ENCODE measurements around the gene SMCR8. TPM values are rescaled to one million over a fixed set of nuclear protein-coding genes. Genes with fewer than 3 reads are reported as not detected.

Gene SMCR8
- total and polyA plus RNA-seq, 2 of the 8 experiments (the other 6 are each of a cell fraction or from before 2014, with no cell fraction given): 6.9 to 18.5 TPM

GRCh38 chr17:18360518-18360917, 45.4 kb downstream of the SMCR8 start:
- TF ChIP-seq BCL11A (IDR thresholded peaks at IDR 0.05; ENCODE audit: low read depth in 2 of 2, low read length in 2 of 2): no peak
- no peak for TF ChIP-seq HDAC6 (IDR thresholded peaks at IDR 0.05; ENCODE audit: low read depth, low read length)
- no peak for TF ChIP-seq TAF1 (IDR thresholded peaks at IDR 0.05; ENCODE audit: low read depth, low read length)
- TF ChIP-seq BRCA1 (IDR thresholded peaks at IDR 0.05; ENCODE audit: low read depth, low read length): no peak
- no peak for TF ChIP-seq ASH2L (IDR thresholded peaks at IDR 0.05; ENCODE audit: low read length)
- TF ChIP-seq SRF (IDR thresholded peaks at IDR 0.05; ENCODE audit: low read depth, low read length): no peak
- no peak for TF ChIP-seq CEBPB (IDR thresholded peaks at IDR 0.05; ENCODE audit: low read depth, low read length)
- TF ChIP-seq, protein P1, sequence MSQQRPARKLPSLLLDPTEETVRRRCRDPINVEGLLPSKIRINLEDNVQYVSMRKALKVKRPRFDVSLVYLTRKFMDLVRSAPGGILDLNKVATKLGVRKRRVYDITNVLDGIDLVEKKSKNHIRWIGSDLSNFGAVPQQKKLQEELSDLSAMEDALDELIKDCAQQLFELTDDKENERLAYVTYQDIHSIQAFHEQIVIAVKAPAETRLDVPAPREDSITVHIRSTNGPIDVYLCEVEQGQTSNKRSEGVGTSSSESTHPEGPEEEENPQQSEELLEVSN (IDR thresholded peaks at IDR 0.05): no peak
- no peak for TF ChIP-seq CBX8 (IDR thresholded peaks at IDR 0.05; ENCODE audit: borderline replicate concordance, low read depth, low read length)
- no peak for TF ChIP-seq SUZ12 (IDR thresholded peaks at IDR 0.05; ENCODE audit: low read length)
- TF ChIP-seq KDM5A (IDR thresholded peaks at IDR 0.05; ENCODE audit: low read length): no peak
- no peak for TF ChIP-seq NANOG (IDR thresholded peaks at IDR 0.05; ENCODE audit: insufficient read depth, low read depth, low read length, poor library complexity, severe bottlenecking)
- TF ChIP-seq FOSL1 (IDR thresholded peaks at IDR 0.05; ENCODE audit: insufficient read depth, low read depth, low read length): no peak
- H3K27me3 ChIP-seq (replicated peaks in 1 of 4; ENCODE audit: control insufficient read depth in 3 of 4, extremely low read depth in 1 of 4, insufficient read depth in 3 of 4, low read length in 3 of 4): no peaks in the 10 kb centered on the region
- H4K8ac ChIP-seq (ENCODE audit: extremely low read depth, insufficient read depth, low read length): no peak overlapping the region
- no peak overlapping the region for H4K5ac ChIP-seq (ENCODE audit: insufficient read length, low read depth, low read length)
- 98% methylated on average over 8 of the region's 8 CpGs; no CpG with 5 or more reads in 1 of the 2 experiments for whole genome bisulfite sequencing, 2 experiments (ENCODE audit: extremely low coverage in 1 of 2, insufficient coverage in 1 of 2, insufficient read length in 1 of 2, insufficient replicate concordance in 2 of 2, low coverage in 1 of 2, low lambda C conversion rate in 2 of 2, missing lambda C conversion rate in 1 of 2)
- H2BK20ac ChIP-seq (ENCODE audit: low read length): no peak overlapping the region
- no peak overlapping the region for H2BK15ac ChIP-seq (ENCODE audit: low read length)
- peaks cover 0 to 2% (median 0%) of the 10 kb centered on the region in 4 experiments; a peak in 1 of 7 replicates for H3K4me1 ChIP-seq (replicated peaks in 1 of 4; ENCODE audit: control insufficient read depth in 3 of 4, insufficient read depth in 4 of 4, low read length in 3 of 4)
- no peak overlapping the region for H2AK5ac ChIP-seq (ENCODE audit: low read depth, low read length)
- H3K14ac ChIP-seq (ENCODE audit: insufficient read length): no peak overlapping the region
- FAIRE-seq (no peak), DNase-seq (ENCODE audit: low read depth in 1 of 2, low spot score in 2 of 2) (no peak)
- H3K9ac ChIP-seq (replicated peaks in 1 of 4; ENCODE audit: extremely low read depth in 1 of 4, low read depth in 3 of 4, low read length in 3 of 4): no peak overlapping the region
- ChIA-PET CTCF (ENCODE audit: partially characterized antibody) (interaction anchor here (1.2 kb wide), 1 partner anchor 39 kb away, joined by 3 read pairs; no protein-coding TSS in a partner anchor), POLR2A (ENCODE audit: partially characterized antibody) (interaction anchor here (3.0 kb wide), 1 partner anchor 100 kb away, joined by 13 read pairs; the partner anchor contains the start of gene MIEF2)
- H2BK120ac ChIP-seq (replicated peaks; ENCODE audit: low read depth, low read length): no peak overlapping the region
- H3K36me3 ChIP-seq (ENCODE audit: control insufficient read depth in 2 of 4, insufficient read depth in 4 of 4, low read length in 3 of 4): peaks cover 2 to 14% (median 7%) of the 10 kb centered on the region in 4 experiments; a peak in 5 of 8 replicates
- peaks cover 0 to 2% of the 10 kb centered on the region in 2 experiments for H4K20me1 ChIP-seq (replicated peaks in 1 of 2; ENCODE audit: control insufficient read depth in 1 of 2, insufficient read depth in 2 of 2, low read length in 2 of 2)
- no peak overlapping the region for H3K4ac ChIP-seq (replicated peaks; ENCODE audit: insufficient read length, low read depth, low read length)
- no peak overlapping the region for H2BK12ac ChIP-seq (ENCODE audit: low read depth, low read length)
- peaks cover 6% of the 10 kb centered on the region for H3K23me2 ChIP-seq (ENCODE audit: low read depth, low read length)
- no peak overlapping the region for H3K56ac ChIP-seq (replicated peaks; ENCODE audit: insufficient read length, low read depth, low read length)
- H2AFZ ChIP-seq (ENCODE audit: low read length): no peak overlapping the region
- no peak overlapping the region for H3K4me3 ChIP-seq (ENCODE audit: extremely low read depth in 1 of 4, insufficient read depth in 2 of 4, low read depth in 3 of 4, low read length in 4 of 4)
- H4K91ac ChIP-seq (replicated peaks; ENCODE audit: insufficient read length, low read length): no peak overlapping the region
- no peak overlapping the region for H3K23ac ChIP-seq (ENCODE audit: insufficient read length)
- H3K79me2 ChIP-seq (ENCODE audit: control insufficient read depth in 1 of 2, insufficient read depth in 2 of 2, low read length in 2 of 2): peaks cover 4 to 39% of the 10 kb centered on the region in 2 experiments
- no peak overlapping the region for H3K18ac ChIP-seq (ENCODE audit: extremely low read depth, low read length)
- no peak overlapping the region for H2BK5ac ChIP-seq (ENCODE audit: low read depth, low read length)
- peaks cover 7% of the 10 kb centered on the region; the same call in 1 of the 2 replicates for H3K79me1 ChIP-seq (ENCODE audit: low read depth, low read length)
- H3K9me3 ChIP-seq (ENCODE audit: insufficient read depth in 2 of 2, low read depth in 1 of 2, low read length in 1 of 2): no peaks in the 10 kb centered on the region
- H3K27ac ChIP-seq (ENCODE audit: low read depth, low read length): no peak overlapping the region
- no peak overlapping the region for H3K4me2 ChIP-seq (ENCODE audit: insufficient read depth in 1 of 2, low read depth in 2 of 2, low read length in 2 of 2)
